ENCODE results near the gene GGTLC1.
A peak's percentile ranks its signal among the peaks of the same experiment; 100 is the strongest.
"Not testable (repeated sequence)": the region's sequence is repeated elsewhere in the genome, so short reads cannot be mapped to it uniquely, and the experiment has no call there.

GGTLC1 gene

DNA sequence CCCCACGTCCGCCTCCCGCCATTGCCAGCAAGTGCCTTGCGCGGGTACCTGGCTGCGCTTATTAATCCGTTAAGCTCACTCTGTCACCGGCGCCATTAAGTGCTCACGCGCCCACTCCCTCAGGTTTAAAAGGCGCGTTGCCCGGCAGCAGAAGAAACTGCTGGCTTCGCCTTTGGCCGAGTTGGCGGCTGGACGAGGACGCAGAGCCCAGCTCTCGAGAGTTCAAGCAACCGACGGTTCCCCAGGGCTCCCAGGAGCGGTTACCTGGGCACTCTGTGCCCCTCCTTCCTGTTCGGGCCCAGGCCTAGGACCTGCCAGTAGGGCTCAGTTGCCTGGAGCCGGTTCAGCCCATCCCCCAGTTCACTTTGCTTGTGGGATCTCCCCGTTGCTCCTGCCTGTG is at the start of gene GGTLC1:
TSS of gene GGTLC1 (minus strand) at position 219 of the 400 bp plus-strand sequence. CDS start 2,168 bp downstream, outside the sequence.
- no peak for DNase-seq

DNA sequence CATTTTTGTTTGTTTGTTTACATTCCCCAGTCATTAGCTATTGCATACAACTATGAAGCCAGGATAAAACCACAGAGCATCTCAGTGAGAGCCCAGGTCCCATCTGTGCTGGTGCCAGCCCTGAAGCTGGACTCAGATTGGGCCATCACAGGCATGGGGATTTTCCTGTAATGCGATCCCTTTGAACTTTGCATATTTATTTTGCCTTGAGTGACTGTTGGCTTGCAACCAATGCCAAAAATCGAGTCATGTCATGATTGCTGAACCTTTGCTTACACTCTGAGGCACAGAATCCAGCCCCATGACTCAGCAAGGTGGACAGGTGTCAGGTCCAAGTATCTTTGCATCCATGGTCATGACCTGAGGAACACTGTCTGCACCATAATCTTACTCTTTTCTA is 46.2 kb upstream of the GGTLC1 start:
- DNase-seq: no peak

DNA sequence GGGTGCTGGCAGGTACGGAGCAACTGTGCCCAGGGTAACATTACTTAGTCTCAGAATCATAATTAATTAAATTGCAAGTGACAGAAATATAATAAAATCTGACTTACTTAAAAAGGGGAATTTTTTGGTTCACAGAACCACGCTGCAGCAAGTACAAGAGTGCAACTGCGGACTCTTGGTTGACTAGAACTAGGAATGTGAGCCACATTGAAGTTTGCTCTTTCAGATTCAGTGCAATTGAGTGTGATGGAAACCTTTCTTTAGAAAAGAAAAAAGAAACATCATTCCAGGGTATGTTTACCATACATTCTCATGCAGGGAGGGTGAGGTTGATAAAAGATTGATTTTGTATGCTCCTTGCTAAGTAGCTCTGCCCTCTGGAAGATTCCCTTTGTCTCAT is 45.0 kb upstream of the GGTLC1 start:
- no peak for DNase-seq

DNA sequence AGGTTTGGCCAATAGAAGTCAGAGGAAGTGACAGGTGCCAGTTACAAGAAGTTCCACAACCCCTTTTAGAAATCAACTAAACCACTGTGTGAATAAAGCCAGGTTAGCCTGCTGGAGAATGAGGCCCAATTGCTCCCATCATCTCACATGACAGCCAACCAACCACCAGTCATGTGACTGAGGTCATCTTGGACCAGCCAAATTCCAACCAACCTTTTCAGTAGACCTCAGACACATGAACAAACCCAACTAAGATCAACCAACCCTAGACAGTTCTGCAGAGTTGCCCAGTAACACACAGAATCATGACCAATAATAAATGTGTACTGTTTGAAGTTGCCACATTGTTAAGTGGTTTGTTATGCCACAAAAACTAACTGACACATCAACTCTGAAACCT is 44.6 kb upstream of the GGTLC1 start:
- DNase-seq: peak; percentile 62

DNA sequence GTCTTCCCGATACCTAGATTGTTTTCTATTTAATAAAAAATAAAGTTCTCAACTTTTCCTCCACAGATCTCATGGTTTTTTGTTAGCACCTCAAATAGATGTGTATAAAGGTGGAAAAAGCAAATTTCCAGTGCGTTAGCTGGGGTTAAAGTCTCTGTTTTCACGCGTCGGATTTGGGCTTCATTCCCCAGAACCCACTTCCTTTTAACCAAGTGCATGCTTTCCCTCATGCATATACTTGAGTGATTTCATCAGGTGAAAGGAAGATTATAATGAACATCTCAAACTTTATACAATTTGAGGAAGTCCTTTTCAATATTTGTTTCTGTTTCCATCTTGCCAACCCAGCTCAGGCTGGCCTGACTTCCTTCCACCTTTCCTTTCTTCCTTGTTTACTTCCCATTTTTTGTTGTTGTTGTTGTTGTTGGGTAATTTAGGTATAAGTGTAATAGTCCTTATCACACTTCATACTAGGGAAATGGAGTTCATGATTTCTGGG is 43.9 kb upstream of the GGTLC1 start:
- DNase-seq: no peak

DNA sequence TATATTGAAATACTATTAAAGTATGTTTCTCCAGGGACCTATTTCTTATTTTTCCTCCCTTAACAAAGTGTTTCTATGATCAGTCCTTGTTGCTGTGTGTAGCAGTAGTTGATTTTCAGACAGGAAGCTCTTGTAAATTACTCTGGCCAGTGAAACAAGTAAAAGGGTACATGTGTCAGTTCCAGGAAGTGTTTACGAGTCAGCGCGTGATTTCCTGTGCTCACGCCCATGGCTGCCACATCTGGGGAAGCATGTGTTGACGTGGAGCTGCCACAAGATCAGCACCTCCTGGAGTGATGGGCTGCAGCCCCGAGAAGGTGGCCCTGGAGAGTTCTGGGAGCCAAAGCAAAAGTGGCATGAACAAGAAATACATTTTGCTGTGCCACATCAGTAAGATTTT is 38.6 kb upstream of the GGTLC1 start:
- peak; percentile 86 for DNase-seq

DNA sequence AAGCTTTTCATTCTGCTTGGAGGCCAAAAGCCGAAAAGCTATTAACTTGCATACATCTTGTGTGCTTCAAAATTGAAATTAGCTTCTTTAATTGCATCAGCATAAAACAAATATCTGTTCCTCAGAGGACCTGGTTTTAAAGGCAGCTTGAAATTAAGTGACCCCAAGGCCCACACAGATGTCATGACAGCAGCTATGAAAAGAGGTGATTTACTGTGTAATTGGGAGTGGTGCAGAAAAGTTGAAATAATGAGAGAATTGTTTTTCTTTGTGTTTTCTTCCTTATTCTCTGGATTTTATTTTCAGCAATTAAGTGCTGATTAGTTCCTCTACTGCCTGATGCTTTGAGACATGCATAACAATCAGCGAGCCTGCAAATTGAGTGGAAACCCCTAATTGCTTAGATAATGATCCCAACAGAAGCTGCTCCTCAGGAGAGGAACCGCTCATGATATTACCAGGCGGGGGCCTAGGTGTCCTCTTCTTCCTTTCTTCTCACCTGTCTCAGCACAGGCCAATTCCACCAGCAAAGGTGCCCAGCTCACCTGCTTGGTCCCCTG is 34.1 kb upstream of the GGTLC1 start:
- DNase-seq: no peak

DNA sequence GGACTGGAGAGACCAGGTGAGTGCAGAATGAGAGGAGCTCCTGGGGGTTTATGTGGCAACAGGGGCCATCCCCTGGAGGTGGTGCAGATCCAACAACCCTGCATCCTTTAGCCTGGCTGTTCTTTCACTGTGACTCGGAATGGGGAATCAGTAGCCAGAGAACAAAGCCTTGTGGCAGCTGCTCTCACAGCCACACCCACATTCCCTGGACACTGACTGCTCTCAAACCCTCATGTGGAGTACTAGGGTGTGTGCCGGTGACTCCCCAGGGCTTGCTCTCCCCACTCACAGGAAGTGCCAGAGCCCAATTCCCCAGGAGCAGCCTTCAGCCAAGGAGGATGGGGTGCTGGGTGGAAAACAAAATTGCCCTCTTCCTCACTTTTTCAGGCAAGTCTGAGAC is 30.2 kb upstream of the GGTLC1 start:
- DNase-seq: no peak

DNA sequence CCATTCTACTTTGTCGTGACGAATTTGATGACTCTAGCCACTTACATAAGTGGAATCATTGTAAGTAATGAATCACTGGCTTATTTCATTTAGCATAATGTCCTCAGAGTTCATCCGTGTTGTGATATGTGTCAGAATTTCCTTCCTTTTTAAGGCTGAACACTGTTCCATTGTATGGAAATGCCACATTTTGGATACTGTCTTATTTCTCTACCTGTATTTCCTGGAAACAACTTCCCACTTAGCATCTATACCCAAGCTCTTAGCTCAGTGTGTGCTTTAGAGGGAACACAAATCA is 28.8 kb upstream of the GGTLC1 start:
- DNase-seq: peak; percentile 11

DNA sequence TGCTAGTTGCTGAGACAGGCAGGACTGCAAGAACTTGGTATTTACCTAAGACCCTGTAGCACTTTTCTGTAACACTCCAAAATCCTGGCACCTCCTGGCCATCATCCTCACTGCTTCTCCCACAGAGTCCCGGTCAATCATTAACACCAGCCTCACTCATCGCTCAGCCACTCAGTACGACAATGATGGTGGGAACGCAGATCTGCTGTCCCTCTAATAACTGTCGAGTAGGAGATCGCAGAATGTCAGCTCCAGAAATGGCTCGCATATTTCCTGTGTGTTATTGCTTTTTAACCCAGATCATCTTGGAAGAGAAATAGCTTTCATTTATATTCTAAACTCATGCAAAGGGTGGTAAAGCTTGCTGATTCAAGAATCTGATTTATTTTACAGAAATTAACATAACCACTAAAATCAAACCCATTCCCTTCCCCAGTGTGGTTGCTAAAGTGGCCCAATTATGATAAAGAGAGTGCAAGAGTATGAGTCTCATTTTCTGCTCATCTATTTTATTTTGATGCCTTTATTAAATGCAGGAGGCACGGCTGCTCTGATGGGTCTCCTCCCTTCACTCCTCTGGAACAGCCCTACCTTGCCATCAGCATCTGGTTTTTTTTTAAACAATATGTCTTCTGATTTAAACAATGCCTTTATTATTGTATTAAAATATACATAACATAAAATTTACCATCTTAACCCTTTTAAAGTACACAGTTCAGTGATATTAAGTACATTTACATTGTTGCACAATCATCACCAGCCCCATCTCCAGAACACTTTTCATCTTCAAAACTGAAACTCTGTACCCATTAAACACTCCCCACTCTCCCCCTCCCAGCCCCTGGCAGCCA is 28.3 kb upstream of the GGTLC1 start:
- no peak for DNase-seq

DNA sequence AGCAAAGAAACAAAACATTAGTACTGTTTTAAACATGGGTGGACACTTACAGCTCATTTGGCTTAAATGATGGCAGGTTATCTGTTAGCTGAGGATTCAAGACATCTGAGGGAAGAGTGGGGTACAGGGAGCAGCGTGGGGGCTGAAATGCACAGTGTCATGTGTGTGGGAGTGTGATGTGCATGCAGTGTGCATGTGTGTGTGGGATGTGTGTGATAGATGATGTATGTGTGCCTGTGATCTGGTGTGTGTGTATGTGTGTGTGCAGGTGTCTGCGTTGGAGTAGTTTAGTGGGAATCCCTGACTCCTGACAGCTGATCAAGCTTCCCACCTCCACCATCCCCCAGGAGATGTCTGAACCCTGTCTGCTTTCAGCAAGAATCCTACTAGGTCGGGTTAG is 25.4 kb upstream of the GGTLC1 start:
- DNase-seq: no peak

DNA sequence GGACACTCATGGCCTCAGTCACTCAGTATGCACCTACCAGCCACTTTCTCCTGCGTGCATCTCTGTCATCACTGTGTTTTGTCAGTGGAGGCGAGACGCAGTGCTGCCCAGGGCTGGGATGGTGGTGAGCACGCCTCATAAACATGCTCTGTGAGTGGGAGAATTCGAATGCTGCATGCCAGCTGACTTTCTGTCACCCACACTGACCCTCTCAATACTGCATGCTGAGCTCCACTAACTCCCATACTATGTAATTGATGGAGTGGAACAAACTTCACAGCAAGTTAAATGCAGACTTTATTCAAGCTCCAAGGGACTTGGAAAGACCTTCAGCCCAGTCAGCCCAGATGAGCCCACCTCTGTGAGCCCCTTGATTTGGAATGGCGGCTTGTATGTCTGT is 22.7 kb upstream of the GGTLC1 start:
- no peak for DNase-seq

DNA sequence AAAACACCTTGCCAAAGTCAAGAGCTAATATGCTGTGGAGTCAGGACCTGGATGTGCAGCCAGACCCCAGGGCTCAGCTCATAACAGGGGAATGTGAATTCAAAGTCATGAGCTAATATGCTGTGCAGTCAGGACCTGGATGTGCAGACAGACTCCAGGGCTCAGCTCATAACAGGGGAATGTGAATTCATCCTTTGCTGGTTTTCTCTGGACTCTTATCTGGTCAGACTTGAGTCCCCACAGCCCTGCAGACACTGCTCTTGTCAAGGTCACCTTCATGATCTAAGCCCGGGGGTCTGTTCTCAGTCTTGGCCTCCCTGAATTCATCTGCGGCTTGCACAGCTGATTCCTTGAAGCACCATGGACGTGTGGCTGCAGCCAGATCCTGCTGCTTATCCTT is 19.2 kb upstream of the GGTLC1 start:
- DNase-seq: no peak

DNA sequence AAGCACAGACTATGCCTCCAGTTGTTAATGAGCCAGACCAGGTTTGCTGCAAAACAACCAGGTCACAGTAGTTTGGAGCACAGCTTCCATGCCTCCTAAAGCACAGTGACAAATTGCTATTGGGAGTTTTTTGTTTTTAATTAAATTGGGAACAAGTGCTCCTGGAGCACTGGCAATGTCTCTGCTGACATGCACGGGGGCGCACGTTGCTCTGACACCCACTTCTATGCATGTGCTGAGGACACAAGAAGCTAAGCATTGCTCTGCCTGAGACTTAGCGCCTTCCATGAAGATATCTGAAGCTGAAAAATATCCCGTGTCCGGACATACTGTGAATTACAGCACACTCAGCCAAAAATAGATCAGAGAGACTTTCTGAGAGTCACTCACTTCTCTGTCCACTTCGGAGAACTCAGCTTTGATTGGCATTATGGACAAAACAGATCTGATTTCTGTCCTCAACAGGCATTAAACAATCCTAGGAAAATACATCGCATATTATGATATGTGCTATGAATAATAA is 18.6 kb upstream of the GGTLC1 start:
- DNase-seq: no peak

DNA sequence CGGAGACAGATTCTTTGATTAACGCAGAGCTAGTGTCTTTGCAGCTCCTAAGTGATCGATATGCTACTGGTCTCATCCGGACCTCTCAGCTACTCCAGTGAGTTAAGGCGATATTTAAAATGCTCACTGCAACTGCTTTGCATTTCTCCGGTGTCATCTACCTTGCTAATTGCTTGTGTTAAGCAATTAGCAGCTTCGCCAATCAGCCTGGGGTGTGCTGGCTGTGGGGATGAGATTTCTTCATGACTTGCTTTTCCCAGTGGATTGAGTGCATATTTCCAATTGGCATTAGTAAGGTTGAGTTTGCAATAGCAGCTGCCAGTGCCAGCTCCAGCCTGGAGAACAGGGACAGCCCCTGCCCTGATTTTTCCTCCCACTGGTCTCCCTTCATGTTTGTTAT is 18.0 kb upstream of the GGTLC1 start:
- DNase-seq: no peak

DNA sequence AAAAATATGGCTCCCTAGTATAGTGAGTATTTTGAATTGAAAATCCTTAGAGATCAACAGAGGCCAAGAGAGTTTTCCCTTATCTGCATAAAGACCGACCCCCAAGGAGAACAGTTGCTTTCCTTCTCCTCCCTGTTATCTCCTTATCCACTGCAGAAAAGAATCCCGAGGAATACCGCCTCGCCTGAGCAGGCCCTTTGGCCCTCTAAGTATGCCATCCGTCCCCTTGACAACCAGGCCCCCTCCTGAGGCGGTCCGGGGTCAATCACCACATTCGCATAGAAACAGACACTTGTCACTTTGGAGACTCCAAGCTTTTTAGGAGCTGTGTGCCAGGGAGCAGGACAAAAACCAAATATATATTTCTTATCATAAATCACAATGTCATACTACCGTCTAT is 15.9 kb upstream of the GGTLC1 start:
- DNase-seq: no peak

DNA sequence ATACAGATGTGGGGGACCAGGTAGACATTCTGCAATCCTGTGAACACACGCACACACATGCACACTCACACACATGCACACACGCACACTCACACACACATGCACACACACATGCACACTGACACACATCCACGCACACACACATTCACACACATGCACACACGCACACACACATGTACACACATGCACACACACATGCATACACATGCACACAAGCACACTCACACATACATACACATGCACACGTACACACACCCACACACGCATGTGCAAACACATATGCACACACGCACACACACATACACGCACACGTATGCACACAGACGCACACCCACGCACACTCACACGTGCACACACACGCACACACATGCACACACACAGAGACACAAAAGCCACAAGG is 14.3 kb upstream of the GGTLC1 start:
- DNase-seq: no peak

DNA sequence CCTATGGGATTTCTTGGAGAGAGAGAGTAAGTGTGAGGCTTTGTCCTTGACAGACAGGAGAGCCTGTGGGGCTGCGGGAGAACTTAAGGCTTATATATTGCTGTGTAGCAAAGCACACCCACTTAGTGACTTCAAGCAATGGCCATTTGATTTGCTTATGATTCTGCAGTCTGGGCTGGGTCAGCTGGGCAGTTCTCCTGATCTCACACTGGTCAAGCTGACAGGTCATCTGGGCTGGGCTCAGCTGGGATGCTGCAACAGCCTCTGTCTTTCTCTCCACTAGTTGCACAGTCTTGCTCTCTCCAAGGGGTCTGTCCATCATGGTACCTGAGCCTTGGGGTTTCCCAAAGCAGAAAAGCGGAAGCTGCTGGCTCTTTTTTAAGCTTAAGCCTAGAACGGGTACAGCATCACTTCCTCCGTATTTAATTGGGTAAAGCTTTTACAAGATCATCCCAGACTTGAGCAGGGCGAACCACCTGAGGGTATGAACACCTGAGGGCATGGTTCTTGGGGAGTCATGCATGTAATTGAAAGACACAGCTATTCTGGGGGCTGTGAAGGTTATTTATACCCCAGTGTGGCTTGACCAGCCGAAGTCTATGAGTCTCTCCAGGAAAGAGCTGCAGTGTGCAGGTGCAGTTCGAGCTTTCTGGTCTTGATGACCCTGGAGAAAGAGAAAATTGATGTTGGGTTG is 13.3 kb upstream of the GGTLC1 start:
- DNase-seq: no peak

DNA sequence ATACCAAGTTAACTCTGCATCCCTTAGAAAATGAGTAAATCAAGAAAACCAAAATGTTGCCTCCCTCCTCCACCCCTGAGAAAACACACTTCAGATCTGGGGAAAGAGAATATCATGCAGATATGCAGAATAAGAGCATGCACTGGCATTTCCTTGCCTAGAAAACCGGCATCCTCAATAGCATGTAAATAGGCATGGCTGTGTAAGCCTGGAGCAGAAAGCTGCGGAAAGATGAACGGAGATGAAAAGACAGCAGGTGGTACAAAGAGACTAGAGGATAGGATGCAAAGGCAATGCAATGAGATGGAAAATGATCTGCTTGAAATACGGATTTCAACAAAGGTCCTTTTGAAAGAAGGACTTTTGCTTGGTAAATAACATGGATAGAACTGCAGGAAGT is 10.3 kb upstream of the GGTLC1 start:
- DNase-seq: no peak

DNA sequence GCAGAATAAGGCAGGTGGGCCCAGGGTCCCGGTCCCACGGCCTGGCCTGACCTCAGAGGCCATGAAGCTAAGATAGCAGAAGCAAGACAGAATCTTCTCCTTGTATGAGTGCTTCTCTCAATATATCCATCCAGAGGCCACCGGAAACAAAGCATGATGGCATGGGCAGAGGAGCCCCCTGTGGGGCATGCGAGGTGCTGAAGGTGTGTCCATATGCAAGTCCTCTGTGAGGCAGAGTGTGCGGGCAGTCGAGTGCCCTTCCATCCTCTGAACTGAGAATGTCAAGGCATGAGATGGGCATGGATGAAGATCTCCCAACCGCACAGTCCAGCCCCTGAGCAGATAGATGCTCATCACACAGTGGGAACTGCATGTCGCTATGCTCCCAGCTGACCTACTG is 9.8 kb upstream of the GGTLC1 start:
- no peak for DNase-seq

DNA sequence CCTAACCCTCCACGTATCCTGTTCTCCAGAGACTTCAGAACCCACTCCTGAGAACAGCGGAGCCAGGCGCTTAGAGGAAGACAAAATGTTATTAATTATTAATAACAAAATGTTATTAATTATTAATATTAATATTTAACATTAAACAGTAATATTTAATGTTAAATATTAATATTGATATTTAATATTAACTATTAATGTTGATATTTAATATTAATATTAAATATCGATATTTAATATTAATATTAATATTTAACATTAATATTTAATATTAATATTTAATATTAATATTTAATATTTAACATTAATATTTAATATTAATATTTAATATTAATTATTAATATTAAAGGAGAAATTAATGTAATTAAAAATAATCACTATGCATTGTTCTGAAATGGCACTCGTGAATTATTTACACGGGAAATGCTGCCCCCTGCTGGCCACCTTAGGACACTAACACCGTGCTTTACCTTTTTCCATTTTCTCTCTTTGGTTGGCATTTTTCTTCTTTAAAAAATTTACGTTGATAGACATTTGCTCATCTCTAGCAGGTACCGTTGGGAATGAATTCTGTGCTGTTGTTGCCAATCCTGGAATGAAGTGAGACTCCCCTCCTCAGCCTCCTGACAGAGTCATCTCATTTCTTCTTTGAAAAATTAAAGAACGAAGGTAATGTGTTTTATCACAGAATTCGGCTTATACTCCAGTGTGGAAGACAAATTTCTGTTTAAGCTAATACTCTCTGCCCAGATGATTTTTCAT is 7.5 kb upstream of the GGTLC1 start:
- peak; percentile 62 for DNase-seq

DNA sequence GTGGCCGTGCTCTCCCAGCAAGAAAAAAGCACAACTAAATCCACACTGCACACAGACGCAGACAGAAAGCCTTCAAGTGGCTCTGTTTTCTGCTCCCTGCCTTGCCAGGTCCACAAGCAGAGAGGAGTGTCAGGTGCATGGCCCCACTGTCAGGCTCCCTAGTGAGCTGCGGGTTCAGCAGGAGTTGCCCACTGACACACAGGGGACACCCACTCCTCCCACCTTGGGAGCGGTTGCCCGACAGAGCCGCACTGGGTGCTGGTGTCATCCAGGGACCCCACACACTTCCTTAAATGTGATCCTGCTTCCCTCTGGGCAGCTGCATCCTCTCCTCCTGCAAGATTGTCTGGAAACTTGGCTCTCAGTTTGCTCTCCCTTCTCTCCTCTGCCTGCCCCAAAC is 6.7 kb upstream of the GGTLC1 start:
- DNase-seq: not testable (repeated sequence)

DNA sequence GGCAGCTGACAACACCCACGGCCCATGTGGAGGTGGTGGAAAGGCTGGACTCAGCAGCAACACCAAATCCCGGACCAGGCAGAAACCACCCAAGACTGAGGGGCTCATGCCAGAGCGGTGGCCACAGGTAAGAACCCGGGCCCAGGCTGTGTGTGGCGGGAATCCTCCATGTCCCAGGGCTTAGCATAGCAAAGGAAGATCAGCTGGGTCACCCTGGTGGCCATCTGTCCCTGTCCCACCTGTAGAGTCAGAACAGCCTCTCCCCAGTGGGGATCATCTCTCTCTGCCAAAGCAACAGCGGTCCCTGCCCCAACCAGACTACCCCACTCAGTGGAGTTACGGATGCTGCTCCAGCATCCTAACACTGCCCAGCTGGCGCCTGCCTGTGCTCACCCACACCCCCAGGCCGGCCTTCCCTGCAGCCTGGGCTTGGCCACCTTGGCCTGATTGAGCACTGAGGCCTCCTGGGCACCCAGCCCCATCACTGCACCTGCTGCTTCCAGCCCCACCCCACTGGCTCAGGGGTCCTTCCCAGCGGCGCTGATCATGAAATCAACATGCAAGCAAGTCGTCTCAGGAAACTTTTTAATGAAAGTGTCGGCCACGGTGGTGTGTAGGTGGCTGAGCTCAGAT is 5.5 kb upstream of the GGTLC1 start:
- DNase-seq: not testable (repeated sequence)
